Endothelial cell of umbilical vein (primary cell): ENCODE measurements around the gene UPB1.

ENCODE experiments used
- CTCF ChIP-seq, 2 donors: IDR thresholded peaks; 1 replicate in 1 of 2; 2 replicates in 1 of 2; pipeline ENCODE4 v1.5.1; 2011; ENCODE audit warnings: low read length in 2 of 2, mild to moderate bottlenecking in 2 of 2, moderate library complexity in 2 of 2, control low read depth in 1 of 2, inconsistent platforms in 1 of 2, low read depth in 1 of 2; ENCODE audit not compliant: insufficient read depth in 1 of 2; ENCODE audit errors: extremely low read depth in 1 of 2
- EZH2 ChIP-seq: IDR thresholded peaks from 2 replicates; pipeline ENCODE4 v1.6.1; 2012; ENCODE audit warnings: borderline replicate concordance, low read depth, mild to moderate bottlenecking, moderate library complexity, low read length, inconsistent platforms; ENCODE audit not compliant: severe bottlenecking

DNA sequence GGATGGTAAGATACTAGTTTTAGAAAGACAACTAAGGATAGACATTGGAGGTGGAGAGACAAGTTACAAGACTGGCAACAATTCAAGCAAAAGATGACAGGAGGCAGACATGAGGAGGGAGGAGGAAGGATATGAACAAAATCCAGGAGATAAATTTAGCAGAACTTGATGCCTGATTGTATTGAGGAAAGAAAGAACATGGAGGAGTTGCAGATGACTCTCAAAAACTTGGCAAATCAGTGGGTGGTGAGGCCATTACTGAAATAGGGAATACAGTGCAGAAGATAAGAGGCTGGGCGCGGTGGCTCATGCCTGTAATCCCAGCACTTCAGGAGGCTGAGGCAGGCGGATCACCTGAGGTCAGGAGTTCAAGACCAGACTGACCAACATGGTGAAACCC is 2.7 kb upstream of the UPB1 start:
- TF ChIP-seq CTCF (IDR thresholded peaks at IDR 0.05; ENCODE audit: extremely low read depth in 1 of 2, insufficient read depth in 1 of 2, low read depth in 1 of 2, low read length in 2 of 2) = no peak
- no peak for TF ChIP-seq EZH2
